Stimulated activated CD4-positive, alpha-beta T cell treated with anti-CD3 and anti-CD28 coated beads, TNF-alpha, amount 100 ng/mL, for 4 hours (primary cell): ENCODE results near the gene SIN3A.
A peak's percentile ranks its signal among the peaks of the same experiment; 100 is the strongest.
"Not testable (repeated sequence)": the region's sequence is repeated elsewhere in the genome, so short reads cannot be mapped to it uniquely, and the experiment has no call there.

Experiments
- DNase-seq, 3 experiments: peaks; one replicate each; pipeline ENCODE4 v3.0.0-alpha.2; 2020; ENCODE audit warnings: low read depth in 3 of 3

Gene SIN3A

GRCh38 chr15:75357976-75358673 lies 93.4 kb downstream of the SIN3A start:
- no peak for DNase-seq

GRCh38 chr15:75356517-75356916 lies 95.0 kb downstream of the SIN3A start:
- DNase-seq = no peak

GRCh38 chr15:75356006-75356405 lies 95.5 kb downstream of the SIN3A start:
- DNase-seq = no peak

GRCh38 chr15:75355369-75355768 lies 96.1 kb downstream of the SIN3A start:
- no peak for DNase-seq

- no peak for DNase-seq
These were observed 97.0 kb downstream of the SIN3A start for GRCh38 chr15:75354454-75354853.

- no peak for DNase-seq
These were observed 97.9 kb downstream of the SIN3A start for GRCh38 chr15:75353604-75354003.

- no peak for DNase-seq
These were observed 99.1 kb downstream of the SIN3A start for GRCh38 chr15:75352186-75353080.

GRCh38 chr15:75350601-75351361 lies 100.7 kb downstream of the SIN3A start:
- no peak for DNase-seq

- peak in 1 of 3 experiments; percentile 34 for DNase-seq
These were observed 101.5 kb downstream of the SIN3A start for GRCh38 chr15:75349851-75350588.

GRCh38 chr15:75349351-75349669 lies 102.2 kb downstream of the SIN3A start:
- not testable (repeated sequence) for DNase-seq

GRCh38 chr15:75348562-75349350 lies 102.7 kb downstream of the SIN3A start:
- no peak for DNase-seq

- no peak for DNase-seq
These were observed 103.4 kb downstream of the SIN3A start for GRCh38 chr15:75348034-75348561.

GRCh38 chr15:75347222-75348033 lies 104.1 kb downstream of the SIN3A start:
- DNase-seq = peak in 2 of 3 experiments; percentile 33 to 38

- DNase-seq = no peak
These were observed 104.7 kb downstream of the SIN3A start, which contains the start of gene NEIL1 for GRCh38 chr15:75346796-75347221. Gene NEIL1 (plus strand): TSS chr15:75347039. CDS start chr15:75348906, 1,867 bp downstream.

GRCh38 chr15:75343953-75344352 lies 107.5 kb downstream of the SIN3A start:
- not testable (repeated sequence) for DNase-seq

- no peak for DNase-seq
These were observed 109.3 kb downstream of the SIN3A start for GRCh38 chr15:75342221-75342620.

- no peak for DNase-seq
These were observed 111.8 kb downstream of the SIN3A start for GRCh38 chr15:75339531-75340240.

- DNase-seq = no peak
These were observed 112.7 kb downstream of the SIN3A start for GRCh38 chr15:75338661-75339240.
